KMS-11 (cell line): ENCODE data around the gene GREM1.

Experiments used
- H2AFZ ChIP-seq: fragments of 200-600 bp; sonication (generic); 2 replicates; pipeline ENCODE4 v1.6.1; 2016; ENCODE audit warnings: antibody characterized with exemption, mixed run types, low read depth
- H3K27ac ChIP-seq: fragments of 200-600 bp; sonication (generic); 2 replicates; pipeline ENCODE4 v1.6.1; 2016; ENCODE audit warnings: mild to moderate bottlenecking, mixed run types
- H3K27me3 ChIP-seq: fragments of 200-600 bp; sonication (generic); 2 replicates; pipeline ENCODE4 v1.6.1; 2017; ENCODE audit warnings: mild to moderate bottlenecking, low read depth, mixed run types, moderate library complexity; ENCODE audit not compliant: insufficient read depth
- H3K36me3 ChIP-seq: fragments of 200-600 bp; sonication (generic); 2 replicates; pipeline ENCODE4 v1.6.1; 2017; ENCODE audit warnings: mild to moderate bottlenecking, mixed run types; ENCODE audit not compliant: insufficient read depth
- H3K4me1 ChIP-seq: fragments of 200-600 bp; sonication (generic); 2 replicates; pipeline ENCODE4 v1.6.1; 2016; ENCODE audit warnings: mild to moderate bottlenecking, low read depth, mixed run types; ENCODE audit not compliant: poor library complexity, severe bottlenecking
- H3K4me2 ChIP-seq: fragments of 200-600 bp; sonication (generic); 2 replicates; pipeline ENCODE4 v1.7.0; 2016; ENCODE audit warnings: mild to moderate bottlenecking, mixed run types
- H3K4me3 ChIP-seq: fragments of 200-600 bp; sonication (generic); IDR thresholded peaks from 2 replicates; pipeline ENCODE4 v1.6.1; 2017; ENCODE audit warnings: low read depth, low read length, mixed read lengths; ENCODE audit not compliant: insufficient read depth
- H3K79me2 ChIP-seq: fragments of 200-600 bp; sonication (generic); 2 replicates; pipeline ENCODE4 v1.6.1; 2016; ENCODE audit warnings: low read depth, mixed run types; ENCODE audit not compliant: insufficient read depth
- H3K9ac ChIP-seq: fragments of 200-600 bp; sonication (generic); 2 replicates; pipeline ENCODE4 v1.6.1; 2016; ENCODE audit warnings: mild to moderate bottlenecking, mixed run types
- H4K20me1 ChIP-seq: fragments of 200-600 bp; sonication (generic); 2 replicates; pipeline ENCODE4 v1.6.1; 2016; ENCODE audit warnings: mild to moderate bottlenecking, mixed run types; ENCODE audit not compliant: insufficient read depth
- TF ChIP-seq, protein P1 (sequence below): fragments of 200-600 bp; sonication (generic); conservative IDR thresholded peaks from 2 replicates; pipeline ENCODE4 v1.6.1; 2017; ENCODE audit warnings: low read depth, mild to moderate bottlenecking, antibody characterized with exemption, low read length, moderate library complexity, mixed read lengths

Gene GREM1

DNA sequence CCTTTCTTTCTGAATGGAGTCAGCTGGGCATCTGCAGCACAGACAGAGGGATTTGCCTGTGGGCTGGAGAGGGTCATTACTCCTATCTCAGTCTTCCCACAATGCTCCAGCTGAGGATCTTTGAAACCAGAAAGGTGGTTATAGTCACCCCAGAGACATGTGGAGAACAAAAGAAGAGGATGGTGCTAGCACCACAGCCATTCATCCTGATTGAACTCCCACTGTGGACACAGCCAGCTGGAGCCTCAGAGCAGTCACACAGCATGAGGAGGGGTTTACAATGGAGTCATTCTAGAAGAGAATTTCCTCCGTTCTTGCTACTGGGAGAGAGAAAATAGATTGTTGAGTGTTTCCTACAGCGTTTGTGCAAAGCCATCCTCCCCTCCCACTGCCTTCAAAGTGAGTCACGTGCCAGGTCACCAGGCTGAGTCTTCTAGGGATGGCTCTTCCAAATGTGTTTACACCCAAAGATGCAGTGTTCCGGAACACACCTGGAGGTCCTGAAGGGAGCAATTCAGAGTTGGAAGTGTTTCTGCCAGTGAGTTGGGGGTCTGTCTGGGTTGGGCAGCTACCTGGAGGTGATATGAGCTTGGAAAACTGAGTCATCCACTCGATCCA, 18.9 kb upstream of the GREM1 start:
- no peak overlapping the region for H3K4me2 ChIP-seq
- no peaks in the 10 kb centered on the region for H4K20me1 ChIP-seq
- H3K4me1 ChIP-seq = no peaks in the 10 kb centered on the region
- H3K27ac ChIP-seq = no peak overlapping the region
- no peaks in the 10 kb centered on the region for H3K27me3 ChIP-seq
- no peak overlapping the region for H2AFZ ChIP-seq
- H3K36me3 ChIP-seq = no peaks in the 10 kb centered on the region
- no peaks in the 10 kb centered on the region for H3K79me2 ChIP-seq
- no peak overlapping the region for H3K4me3 ChIP-seq
- TF ChIP-seq, protein P1, sequence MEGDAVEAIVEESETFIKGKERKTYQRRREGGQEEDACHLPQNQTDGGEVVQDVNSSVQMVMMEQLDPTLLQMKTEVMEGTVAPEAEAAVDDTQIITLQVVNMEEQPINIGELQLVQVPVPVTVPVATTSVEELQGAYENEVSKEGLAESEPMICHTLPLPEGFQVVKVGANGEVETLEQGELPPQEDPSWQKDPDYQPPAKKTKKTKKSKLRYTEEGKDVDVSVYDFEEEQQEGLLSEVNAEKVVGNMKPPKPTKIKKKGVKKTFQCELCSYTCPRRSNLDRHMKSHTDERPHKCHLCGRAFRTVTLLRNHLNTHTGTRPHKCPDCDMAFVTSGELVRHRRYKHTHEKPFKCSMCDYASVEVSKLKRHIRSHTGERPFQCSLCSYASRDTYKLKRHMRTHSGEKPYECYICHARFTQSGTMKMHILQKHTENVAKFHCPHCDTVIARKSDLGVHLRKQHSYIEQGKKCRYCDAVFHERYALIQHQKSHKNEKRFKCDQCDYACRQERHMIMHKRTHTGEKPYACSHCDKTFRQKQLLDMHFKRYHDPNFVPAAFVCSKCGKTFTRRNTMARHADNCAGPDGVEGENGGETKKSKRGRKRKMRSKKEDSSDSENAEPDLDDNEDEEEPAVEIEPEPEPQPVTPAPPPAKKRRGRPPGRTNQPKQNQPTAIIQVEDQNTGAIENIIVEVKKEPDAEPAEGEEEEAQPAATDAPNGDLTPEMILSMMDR = no peak
- H3K9ac ChIP-seq = no peak overlapping the region

DNA sequence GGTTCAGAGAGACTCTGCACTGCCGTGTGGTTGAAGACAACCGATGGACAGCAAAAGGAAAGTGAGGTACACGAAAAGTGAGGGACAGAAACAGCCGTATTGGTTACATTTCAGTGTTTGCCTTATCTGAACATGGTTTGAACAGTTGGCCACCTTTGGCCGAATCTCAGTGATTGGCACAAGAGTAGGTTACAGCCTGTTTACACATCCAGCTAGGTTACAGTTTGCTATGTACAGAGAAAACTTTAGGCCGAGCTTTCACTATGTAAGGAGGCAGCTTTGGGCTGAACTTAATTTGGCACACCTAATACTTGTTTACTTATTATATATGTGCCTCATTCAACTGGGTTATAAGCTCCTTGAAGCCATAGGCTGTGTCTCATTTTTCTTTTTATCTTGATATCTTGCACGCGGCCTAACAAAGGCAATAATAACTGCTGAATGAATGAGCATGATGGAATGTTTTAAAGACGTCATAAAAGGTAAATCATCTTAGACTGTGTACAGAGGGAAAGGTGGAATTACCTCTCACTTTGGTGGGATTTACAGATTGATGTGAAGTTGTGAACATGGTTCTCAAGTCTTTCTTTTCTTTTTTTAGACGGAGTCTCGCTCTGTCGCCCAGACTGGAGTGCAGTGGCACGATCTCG, 17.2 kb upstream of the GREM1 start:
- H3K4me2 ChIP-seq = no peak overlapping the region
- no peaks in the 10 kb centered on the region for H3K36me3 ChIP-seq
- no peak overlapping the region for H3K4me3 ChIP-seq
- no peaks in the 10 kb centered on the region for H4K20me1 ChIP-seq
- no peak overlapping the region for H3K9ac ChIP-seq
- H3K27ac ChIP-seq = no peak overlapping the region
- no peaks in the 10 kb centered on the region for H3K27me3 ChIP-seq
- no peaks in the 10 kb centered on the region for H3K4me1 ChIP-seq
- TF ChIP-seq, protein P1 = no peak
- no peak overlapping the region for H2AFZ ChIP-seq
- no peaks in the 10 kb centered on the region for H3K79me2 ChIP-seq

DNA sequence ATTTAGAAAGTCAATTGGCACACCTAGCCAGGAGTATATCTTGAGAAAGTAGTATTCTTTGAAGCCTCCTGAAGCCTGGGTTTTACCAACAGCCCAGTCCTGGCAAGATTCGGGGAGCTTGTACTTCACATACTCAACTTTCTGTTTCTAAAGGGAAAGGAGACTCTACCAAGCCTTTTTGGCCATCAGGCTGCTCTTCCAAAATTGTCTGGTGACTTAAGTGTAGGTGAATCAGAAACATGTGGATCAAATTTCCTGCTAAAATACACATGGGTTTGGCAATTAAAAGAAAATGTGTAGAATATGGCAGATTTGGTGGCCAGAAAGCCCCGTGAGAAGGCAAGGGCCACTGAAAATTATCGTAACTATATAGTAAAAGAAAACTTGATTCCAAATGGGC, 15.9 kb upstream of the GREM1 start:
- Histone ChIP-seq H4K20me1 (no peaks in the 10 kb centered on the region), H3K36me3 (no peaks in the 10 kb centered on the region), H3K4me2 (no peak overlapping the region), H3K4me3 (no peak overlapping the region), H3K4me1 (no peaks in the 10 kb centered on the region), H3K9ac (no peak overlapping the region), H3K27ac (no peak overlapping the region), H2AFZ (no peak overlapping the region), H3K79me2 (no peaks in the 10 kb centered on the region), H3K27me3 (no peaks in the 10 kb centered on the region)
- TF ChIP-seq, protein P1 = no peak

DNA sequence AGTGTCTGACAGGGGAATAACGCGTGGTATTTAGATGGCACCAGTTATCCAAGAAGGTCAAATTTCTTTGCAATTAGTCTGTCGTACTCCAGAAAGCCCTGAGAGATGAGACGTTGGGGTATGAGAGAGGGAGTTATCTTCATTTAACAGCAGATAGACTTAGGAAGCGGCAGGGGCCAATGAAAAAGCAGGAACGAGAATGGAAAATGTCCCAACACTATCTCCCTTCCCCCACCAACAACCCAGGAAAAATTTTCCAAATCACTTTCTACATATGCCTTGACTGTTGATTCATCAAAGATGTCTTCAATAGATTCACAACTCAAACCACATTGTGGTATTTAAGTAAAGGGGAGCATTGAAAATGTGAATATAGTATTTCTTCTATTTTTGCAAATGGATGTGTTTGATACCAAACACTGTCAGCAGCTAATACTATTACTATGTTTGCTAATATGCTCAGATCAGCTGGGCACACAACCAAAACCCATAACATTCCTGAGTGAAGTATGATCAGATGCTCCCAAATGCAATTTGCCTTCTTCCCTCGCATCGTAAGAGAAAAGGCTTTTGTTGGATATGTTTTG, 13.3 kb upstream of the GREM1 start:
- Histone ChIP-seq H3K4me2 (no peak overlapping the region), H4K20me1 (no peaks in the 10 kb centered on the region), H3K27ac (no peak overlapping the region), H3K36me3 (no peaks in the 10 kb centered on the region), H3K4me1 (no peaks in the 10 kb centered on the region), H3K79me2 (no peaks in the 10 kb centered on the region), H3K4me3 (no peak overlapping the region), H2AFZ (no peak overlapping the region), H3K9ac (no peak overlapping the region), H3K27me3 (no peaks in the 10 kb centered on the region)
- TF ChIP-seq, protein P1 = no peak
